Psoas muscle (tissue), 8 donors: ENCODE data around the gene ZNF747. TPM values are rescaled to one million over a fixed set of nuclear protein-coding genes. Genes with fewer than 3 reads are reported as not detected.
"Not testable (repeated sequence)": the region's sequence is repeated elsewhere in the genome, so short reads cannot be mapped to it uniquely, and the experiment has no call there.

ENCODE experiments used
- ATAC-seq, 4 donors: fragments of 200-7000 bp; cut with Tn5 transposase; one replicate each; pipeline ENCODE4 v1.9.1; 2020; ENCODE audit warnings: moderate library complexity in 3 of 4, mild to moderate bottlenecking in 2 of 4
- DNase-seq, 2 donors: peaks; one replicate each; pipeline ENCODE4 v3.0.0-alpha.2; 2020
- H3K27ac ChIP-seq: fragments of 200-600 bp; one replicate; pipeline ENCODE4 v1.8.0; 2022
- H3K27me3 ChIP-seq, 3 donors: fragments of 200-600 bp in 1 of 3; one replicate each; pipeline versions ENCODE4 v1.6.1 to v1.8.0; 2013 to 2022; ENCODE audit warnings: low read length in 2 of 3, mild to moderate bottlenecking in 2 of 3, moderate library complexity in 1 of 3; ENCODE audit not compliant: insufficient read depth in 3 of 3
- H3K36me3 ChIP-seq, 2 donors: fragments of 200-600 bp in 1 of 2; one replicate each; pipeline versions ENCODE4 v1.6.1 to v1.8.0; 2013 to 2022; ENCODE audit warnings: low read depth in 1 of 2, mild to moderate bottlenecking in 1 of 2, moderate library complexity in 1 of 2; ENCODE audit not compliant: insufficient read depth in 1 of 2
- H3K4me1 ChIP-seq: fragments of 200-600 bp; one replicate; pipeline ENCODE4 v1.8.0; 2022
- H3K4me3 ChIP-seq: fragments of 200-600 bp; one replicate; pipeline ENCODE4 v1.8.0; 2022; ENCODE audit warnings: mild to moderate bottlenecking
- H3K9me3 ChIP-seq: fragments of 200-600 bp; one replicate; pipeline ENCODE4 v1.8.0; 2022
- WGBS, 3 donors: extraction: QIAGEN DNeasy Blood & Tissue Kit; methylation state at CpG; one replicate each; pipeline versions ENCODE4 v1.1.6 to v1.1.7; 2013; 5-methylcytosine and 5-hydroxymethylcytosine counted together
- intact Hi-C, 2 donors: fragments of 100-400 bp; cut with DNase I; formaldehyde crosslinking; loops; one replicate each; pipeline versions ENCODE4 v1.11.0 to v1.14.2; 2022
- polyA plus RNA-seq, 3 donors: library from polyadenylated mRNA; stranded (reverse); fragments of 200-250 nt; gene quantifications; one replicate each; pipeline ENCODE4 v1.2.3, GENCODE V29; 2013
- total RNA-seq, 4 donors: library from RNA; stranded (reverse); fragmentation: NEBNext Ultra II Directional in 2 of 4; extraction: Animal tissue kit (Norgen Biotek cat#: 25700) in 2 of 4; gene quantifications; one replicate each; pipeline versions ENCODE4 v1.2.1 to v1.2.4, GENCODE V29; 2021 to 2023
- TF ChIP-seq, protein P1 (sequence below): fragments of 200-600 bp; IDR thresholded peaks from one replicate; pipeline ENCODE4 v1.8.0; 2022; ENCODE audit warnings: antibody characterized with exemption
- donor health status: healthy with polysubstance abuse.
- donor health status: DM: no; HTN: no; CAD: no; lungs with moderate emphysema.
- donor health status: Bipolar disorder and iron deficiency.
- donor health status: healthy.
- donor health status: DM: yes; HTN: yes; CAD: no.
- donor health status: DM: no; HTN: no; CAD: no.
- donor health status: DM: no; HTN: no; CAD: no.
- donor health status: DM: yes; HTN: yes; CAD: no.

Gene ZNF747
- total and polyA plus RNA-seq, 7 donors = 6.4 to 16.4 (median 7.9) TPM

DNA sequence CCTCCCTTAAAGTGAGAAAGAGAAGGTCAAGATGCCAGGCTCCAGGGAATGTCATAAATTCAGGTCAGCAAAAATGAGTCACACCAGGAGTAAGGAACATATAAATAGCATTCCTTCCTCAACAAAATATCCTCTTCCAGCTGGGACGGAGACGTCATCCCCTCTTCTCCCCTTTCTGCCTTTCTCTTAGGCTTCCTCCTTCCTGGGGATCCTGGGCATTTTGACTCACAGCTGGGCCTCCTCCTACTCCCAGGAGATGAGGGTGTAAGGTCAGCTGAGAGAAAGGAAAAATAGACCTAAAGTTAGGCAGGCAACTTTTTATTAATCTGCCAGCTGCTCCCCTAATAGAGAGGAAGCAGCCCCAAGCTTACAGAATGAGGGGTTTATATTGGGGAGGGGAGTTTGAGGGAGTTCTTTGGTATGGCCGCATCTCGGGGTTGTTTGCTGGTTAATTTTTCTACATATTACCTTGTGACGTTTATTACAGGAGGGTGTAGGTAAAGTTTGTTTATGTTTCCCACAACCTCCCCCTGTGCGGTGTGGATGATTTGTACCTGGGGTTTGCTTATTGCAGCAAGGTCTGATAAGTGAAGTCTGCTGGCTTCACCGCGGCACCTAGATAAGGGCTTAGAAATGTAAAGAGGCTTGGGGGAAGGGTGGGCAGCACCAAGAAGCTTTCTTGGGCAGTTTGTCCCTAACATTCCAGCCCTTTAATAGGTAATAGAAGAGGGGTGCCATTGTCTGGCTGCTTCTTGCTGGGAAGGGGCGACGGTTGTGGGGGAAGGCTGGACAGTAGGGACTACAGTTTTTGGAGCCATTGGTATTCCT lies 7.1 kb upstream of the ZNF747 start:
- 60 to 68% (median 65%) methylated on average over 10 of the region's 10 CpGs for WGBS, 3 donors
- TF ChIP-seq, protein P1, sequence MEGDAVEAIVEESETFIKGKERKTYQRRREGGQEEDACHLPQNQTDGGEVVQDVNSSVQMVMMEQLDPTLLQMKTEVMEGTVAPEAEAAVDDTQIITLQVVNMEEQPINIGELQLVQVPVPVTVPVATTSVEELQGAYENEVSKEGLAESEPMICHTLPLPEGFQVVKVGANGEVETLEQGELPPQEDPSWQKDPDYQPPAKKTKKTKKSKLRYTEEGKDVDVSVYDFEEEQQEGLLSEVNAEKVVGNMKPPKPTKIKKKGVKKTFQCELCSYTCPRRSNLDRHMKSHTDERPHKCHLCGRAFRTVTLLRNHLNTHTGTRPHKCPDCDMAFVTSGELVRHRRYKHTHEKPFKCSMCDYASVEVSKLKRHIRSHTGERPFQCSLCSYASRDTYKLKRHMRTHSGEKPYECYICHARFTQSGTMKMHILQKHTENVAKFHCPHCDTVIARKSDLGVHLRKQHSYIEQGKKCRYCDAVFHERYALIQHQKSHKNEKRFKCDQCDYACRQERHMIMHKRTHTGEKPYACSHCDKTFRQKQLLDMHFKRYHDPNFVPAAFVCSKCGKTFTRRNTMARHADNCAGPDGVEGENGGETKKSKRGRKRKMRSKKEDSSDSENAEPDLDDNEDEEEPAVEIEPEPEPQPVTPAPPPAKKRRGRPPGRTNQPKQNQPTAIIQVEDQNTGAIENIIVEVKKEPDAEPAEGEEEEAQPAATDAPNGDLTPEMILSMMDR = no peak

DNA sequence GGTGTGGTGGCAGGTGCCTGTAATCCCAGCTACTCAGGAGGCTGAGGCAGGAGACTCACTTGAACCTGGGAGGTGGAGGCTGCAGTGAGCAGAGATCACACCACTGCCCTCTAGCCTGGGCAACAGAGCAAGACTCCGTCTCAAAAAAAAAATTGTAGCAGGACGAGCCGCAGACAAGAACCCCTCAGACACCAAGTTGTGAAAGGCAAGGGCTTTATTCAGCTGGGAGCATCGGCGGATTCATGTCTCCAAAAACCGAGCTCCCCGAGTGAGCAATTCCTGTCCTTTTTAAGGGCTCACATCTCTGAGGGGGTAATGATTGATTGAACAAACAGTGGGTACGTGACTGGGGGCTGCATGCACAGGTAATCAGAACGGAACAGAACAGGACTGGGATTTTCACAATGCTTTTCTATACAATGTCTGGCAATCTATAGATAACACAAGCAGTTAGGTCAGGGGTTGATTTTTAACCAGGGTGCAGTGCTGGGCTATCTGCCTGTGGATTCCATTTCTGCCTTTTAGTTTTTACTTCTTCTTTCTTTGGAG lies 6.3 kb upstream of the ZNF747 start:
- H3K27me3 ChIP-seq, H3K4me3 ChIP-seq, H3K4me1 ChIP-seq, H3K9me3 ChIP-seq, DNase-seq, intact Hi-C loops, H3K36me3 ChIP-seq, ATAC-seq: not testable (repeated sequence)
- WGBS, 3 donors = 68 to 75% (median 74%) methylated on average over 9 of the region's 9 CpGs
- H3K27ac ChIP-seq = peak overlapping the region; percentile 41

More for the DNA sequence above, 7.1 kb upstream of the ZNF747 start:
- Histone ChIP-seq H3K36me3 (peaks cover 0 to 3% of the 10 kb centered on the region in 2 donors), H3K27me3 (no peaks in the 10 kb centered on the region), H3K4me3 (no peak overlapping the region), H3K9me3 (no peaks in the 10 kb centered on the region), H3K4me1 (no peaks in the 10 kb centered on the region), H3K27ac (peak overlapping the region; percentile 41)
- DNase-seq = no peak
- peak in 2 of 4 donors; percentile 37 to 44 for ATAC-seq
- intact Hi-C loops = no loop called here

DNA sequence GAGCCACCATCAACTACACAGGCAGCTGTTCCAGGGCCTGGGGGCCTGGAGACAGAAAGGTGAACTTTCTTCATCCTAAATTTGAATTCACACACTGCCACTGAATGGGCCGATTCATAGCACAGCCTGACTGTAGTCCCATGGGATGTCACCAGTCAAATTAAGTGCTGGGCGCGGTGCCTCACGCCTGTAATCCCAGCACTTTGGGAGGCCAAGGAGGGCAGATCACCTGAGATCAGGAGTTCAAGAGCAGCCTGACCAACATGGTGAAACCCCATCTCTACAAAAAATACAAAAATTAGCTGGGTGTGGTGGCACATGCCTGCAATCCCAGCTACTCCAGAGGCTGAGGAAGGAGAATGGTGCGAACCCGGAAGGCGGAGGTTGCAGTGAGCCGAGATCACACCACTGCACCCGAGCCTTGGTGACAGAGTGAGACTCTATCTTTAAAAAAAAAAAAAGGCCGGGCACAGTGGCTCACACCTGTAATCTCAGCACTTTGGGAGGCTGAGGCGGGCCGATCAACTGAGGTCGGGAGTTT lies 5.4 kb upstream of the ZNF747 start:
- H3K27ac ChIP-seq, H3K36me3 ChIP-seq, H3K4me3 ChIP-seq, ATAC-seq, H3K27me3 ChIP-seq, H3K4me1 ChIP-seq, DNase-seq, H3K9me3 ChIP-seq: not testable (repeated sequence)
- intact Hi-C loops = loop anchor here in 1 of 2 donors (10.0 kb wide), 1 partner anchor 95 kb away; no protein-coding TSS in a partner anchor
- 83 to 93% (median 89%) methylated on average over 13 of the region's 13 CpGs for WGBS, 3 donors

DNA sequence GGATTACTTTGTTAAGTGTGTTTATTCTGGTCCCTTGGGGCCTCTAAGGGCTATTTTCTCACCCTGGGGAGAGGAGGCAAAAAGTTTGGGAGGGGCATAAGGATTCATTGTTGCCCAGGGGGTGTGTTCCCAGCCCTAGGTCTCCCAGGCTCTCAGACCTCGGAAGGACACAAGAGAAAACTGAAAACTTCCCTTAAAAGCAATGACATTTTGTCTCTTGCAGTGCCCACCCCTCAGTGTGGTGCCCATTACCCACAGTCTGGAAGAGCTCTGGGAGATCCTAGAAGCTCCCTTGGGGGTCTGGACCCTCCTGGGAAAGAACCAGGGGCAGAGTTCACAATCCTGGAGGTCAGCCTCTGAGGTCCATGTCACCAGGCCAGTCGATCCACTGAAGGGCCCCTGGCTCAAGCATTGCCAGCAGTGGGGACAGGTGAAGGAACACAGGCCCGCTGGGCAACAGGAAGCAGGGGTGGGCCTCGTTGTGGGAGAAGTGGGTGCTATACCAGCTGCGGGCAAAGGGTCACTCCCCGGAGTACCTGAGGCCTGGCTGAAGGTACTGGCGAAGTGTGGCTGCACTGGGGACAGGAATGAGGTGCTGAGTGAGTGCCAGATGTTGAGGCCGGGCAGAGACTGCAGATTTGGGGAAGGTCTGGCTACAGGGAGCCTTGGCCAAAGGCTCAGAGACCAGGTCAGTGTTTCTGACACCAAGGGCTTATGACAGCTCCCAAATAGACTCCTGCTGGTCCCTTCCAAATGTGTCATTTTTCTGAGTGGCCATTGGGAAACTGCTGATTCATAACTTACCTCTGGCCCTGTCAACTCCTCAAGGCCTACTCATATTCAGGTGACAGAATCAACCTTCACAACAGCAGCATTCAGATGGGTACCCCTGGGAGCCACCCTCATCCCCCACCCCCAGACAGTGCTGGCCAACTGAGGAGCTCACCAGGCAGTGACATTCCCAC lies 4.6 kb upstream of the ZNF747 start:
- Histone ChIP-seq H3K4me1 (peaks cover 4% of the 10 kb centered on the region), H3K36me3 (peaks cover 0 to 4% of the 10 kb centered on the region in 2 donors), H3K27ac (no peak overlapping the region), H3K4me3 (no peak overlapping the region), H3K27me3 (no peaks in the 10 kb centered on the region), H3K9me3 (no peaks in the 10 kb centered on the region)
- intact Hi-C loops = loop anchor here in 1 of 2 donors (10.0 kb wide), 1 partner anchor 96 kb away; no protein-coding TSS in a partner anchor
- WGBS, 3 donors = 85 to 88% (median 85%) methylated on average over 8 of the region's 8 CpGs
- TF ChIP-seq, protein P1 = no peak
- no peak for DNase-seq
- ATAC-seq = no peak

DNA sequence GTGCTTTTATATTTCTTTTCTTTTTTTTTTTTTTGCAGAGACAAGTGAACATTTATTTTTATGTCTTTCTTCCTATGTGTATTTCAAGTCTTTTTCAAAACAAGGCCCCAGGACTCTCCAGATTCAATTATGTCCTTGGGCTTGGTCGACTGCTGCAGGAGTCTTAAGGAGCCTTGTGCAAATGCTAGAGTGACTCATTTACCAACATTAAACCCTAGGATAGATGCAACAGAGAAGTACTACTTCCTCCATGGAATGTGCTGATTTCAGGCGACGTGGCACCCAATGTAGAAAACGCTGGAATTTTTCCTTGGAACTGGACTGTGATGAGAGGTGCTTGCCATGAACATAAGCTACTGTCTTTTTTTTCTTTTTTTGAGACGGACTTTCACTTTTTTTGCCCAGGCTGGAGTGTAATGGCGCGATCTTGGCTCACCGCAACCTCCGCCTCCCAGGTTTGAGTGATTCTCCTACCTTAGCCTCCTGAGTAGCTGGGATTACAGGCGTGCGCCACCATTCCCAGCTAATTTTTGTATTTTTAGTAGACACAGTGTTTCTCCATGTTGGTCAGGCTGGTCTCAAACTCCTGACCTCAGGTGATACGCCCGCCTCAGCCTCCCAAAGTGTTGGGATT lies 1.9 kb upstream of the ZNF747 start:
- Histone ChIP-seq H3K4me1 (peaks cover 12% of the 10 kb centered on the region), H3K4me3 (peak overlapping the region; percentile 94), H3K27ac (peak overlapping the region; percentile 97), H3K36me3 (peaks cover 0 to 21% of the 10 kb centered on the region in 2 donors)
- intact Hi-C loops = loop anchor here in 1 of 2 donors (10.0 kb wide), 1 partner anchor 98 kb away; no protein-coding TSS in a partner anchor
- 93 to 95% (median 94%) methylated on average over 13 of the region's 13 CpGs for WGBS, 3 donors
- not testable (repeated sequence) for H3K9me3 ChIP-seq, H3K27me3 ChIP-seq, DNase-seq, ATAC-seq
